ENCODE results near the gene DLG4.
"Not testable (repeated sequence)": the region's sequence is repeated elsewhere in the genome, so short reads cannot be mapped to it uniquely, and the experiment has no call there.

DLG4 gene

DNA sequence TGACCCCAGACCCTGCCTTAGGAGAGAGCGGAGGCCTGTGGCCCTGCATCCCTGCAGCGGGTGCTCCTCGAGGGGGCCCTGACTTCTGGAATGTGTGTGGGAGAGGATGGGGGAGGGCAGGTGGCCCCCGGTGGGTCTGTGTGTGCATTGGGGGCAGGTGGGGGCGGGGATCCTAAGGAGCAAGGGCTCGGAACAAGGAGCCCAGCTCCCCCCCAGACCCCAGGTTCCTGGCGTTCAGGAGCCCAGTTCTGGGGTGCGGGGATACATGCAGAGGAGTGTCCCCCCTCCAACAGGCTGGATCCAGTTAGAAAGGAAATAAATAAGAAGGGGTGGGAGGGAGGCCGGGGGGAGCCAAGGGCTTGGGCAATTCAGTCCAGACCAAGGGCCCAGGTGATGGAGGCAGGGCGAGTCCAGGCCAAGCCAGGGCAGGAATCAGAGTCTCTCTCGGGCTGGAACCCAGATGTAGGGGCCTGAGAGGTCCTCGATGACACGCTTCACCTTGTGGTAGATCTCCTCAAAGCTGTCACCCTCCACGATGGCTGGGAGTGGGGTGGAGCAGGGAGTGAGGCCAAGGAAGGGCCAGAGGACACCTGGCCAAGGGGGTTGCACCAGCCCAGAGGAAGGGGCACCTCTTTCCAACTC is 29.2 kb downstream of the DLG4 start:
- in situ Hi-C loops (cut with MboI; ENCODE audit: low sequenced_read_pairs), result no loop called here

GRCh38 chr17:7186241-7186640 is 33.4 kb downstream of the DLG4 start:
- in situ Hi-C loops (cut with MboI; ENCODE audit: low sequenced_read_pairs), result no loop called here

- in situ Hi-C loops (cut with MboI; ENCODE audit: low sequenced_read_pairs), result no loop called here
Observed at GRCh38 chr17:7184647-7185046, 35.0 kb downstream of the DLG4 start.

DNA sequence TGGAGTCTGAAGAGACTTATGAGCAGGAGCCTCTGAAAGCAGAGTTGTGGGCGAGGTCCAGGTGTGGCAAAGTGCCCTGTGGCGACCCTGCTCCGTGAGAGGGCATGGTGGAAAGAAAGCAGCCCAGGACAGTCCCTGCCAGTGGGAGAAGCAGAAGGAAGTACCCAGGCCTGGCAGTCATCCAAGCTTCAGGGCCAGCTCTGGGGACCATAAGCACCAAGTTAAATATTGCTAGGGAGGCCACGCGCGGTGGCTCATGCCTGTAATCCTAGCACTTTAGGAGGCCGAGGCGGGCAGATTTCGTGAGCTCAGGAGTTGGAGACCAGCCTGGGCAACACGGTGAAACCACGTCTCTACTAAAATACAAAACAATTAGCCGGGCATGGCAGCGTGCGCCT is 35.5 kb downstream of the DLG4 start:
- in situ Hi-C loops (cut with MboI; ENCODE audit: low sequenced_read_pairs), result no loop called here

DNA sequence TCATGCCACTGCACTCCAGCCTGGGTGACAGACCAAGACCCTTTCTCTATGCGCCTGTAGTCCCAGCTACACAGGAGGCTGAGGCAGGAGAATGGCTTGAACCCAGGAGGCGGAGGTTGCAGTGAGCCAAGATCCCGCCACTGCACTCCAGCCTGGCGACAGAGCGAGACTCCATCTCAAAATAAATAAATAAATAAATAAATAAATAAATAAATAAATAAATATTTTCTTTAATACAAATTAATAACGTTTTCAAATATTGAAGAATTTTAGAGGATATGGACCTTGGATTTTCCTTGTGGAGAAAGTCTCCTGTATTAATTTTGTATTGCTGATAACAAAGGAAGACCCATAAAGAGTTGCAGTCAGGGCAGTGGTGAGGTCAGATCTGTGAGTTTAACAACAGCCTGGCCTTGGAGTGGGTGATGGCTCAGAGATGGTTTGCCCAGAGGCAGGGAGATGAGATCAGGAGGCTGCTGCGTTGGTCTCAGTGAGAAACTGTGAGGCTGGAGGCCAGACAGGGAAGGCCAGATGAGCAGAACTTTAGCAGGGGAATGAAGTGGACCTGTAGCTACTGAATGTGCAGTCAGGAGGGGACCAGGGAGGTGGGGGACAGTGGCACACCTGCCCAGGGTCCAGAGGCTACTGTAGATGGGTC is 36.1 kb downstream of the DLG4 start:
- in situ Hi-C loops (cut with MboI; ENCODE audit: low sequenced_read_pairs), result no loop called here

- in situ Hi-C loops (cut with MboI; ENCODE audit: low sequenced_read_pairs), result not testable (repeated sequence)
Observed at GRCh38 chr17:7182101-7182500, 37.5 kb downstream of the DLG4 start.

DNA sequence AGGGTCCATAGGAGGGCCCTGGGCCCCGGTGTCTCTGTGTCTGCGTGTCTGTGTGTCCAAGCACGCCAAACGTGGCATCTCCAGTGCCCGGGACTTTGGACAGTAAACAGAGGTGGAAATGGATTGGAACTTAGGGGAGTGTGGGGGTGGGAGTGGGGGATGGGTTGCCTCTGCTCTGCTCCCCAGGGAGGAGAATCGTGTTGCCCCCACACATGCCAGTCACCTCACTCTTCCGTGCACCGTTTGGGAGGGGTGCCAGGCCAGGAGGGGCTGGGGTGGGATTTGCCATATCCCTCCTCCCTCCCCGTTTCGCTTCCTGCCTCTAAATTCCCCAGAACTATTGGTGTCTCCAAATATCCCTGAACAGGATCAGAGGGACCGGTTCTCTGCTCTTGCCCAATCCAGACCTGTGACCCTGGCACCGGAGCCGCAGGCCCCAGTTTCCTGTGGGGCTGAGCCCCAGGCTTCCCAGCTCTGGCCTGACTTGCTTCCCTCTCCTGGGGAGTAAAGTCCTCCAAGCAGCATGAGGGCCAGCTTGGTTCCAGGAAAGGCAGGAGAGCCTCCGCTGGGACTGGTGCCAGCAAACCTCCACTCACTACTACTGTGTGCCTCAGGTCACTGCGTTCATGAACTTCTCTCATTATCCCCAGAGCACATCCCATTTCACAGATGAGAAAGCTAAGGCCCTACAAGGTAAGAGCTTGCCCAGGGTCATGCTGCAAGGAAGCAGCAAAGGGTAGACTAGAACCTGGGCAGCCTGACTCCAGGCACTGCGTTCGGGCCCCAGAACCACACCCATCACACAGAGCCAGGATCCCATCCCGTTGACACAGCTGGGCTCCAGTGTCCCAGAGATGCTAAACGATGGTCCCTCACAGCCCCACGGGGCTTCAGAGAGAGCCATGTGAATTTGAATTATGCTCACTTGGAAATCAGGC is 40.0 kb downstream of the DLG4 start, which contains the start of gene ASGR1:
TSS of gene ASGR1 (minus strand) at position 54 of the 938 bp plus-strand sequence. CDS start 807 bp downstream, outside the sequence.
- in situ Hi-C loops (cut with MboI; ENCODE audit: low sequenced_read_pairs), result no loop called here

- in situ Hi-C loops (cut with MboI; ENCODE audit: low sequenced_read_pairs), result no loop called here
Observed at GRCh38 chr17:7178973-7179316, 40.7 kb downstream of the DLG4 start.

DNA sequence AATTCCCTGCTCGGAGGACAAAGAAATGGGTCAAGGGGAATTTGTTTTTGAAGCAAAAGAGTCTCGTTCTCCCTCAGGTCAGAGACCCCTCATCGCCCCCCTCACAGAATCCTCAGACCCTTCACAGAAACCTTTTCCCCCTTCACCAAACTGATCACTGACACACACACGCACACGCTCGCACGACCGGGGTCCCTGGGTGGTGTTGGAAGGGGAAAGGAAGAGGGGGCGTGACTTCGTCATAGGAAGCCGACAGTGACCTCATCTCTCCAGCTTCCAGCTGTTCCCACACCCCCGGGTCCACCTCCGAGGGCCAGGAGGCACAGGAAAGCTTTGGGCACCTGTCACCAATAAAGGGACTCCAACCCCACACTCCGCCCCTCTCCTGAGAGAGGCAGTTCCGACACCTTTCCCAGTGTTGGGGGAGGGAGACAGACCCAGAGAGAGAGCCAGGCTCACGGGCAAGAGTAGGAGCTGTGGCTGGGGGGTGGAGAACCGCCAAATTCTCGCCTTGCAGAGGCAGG is 41.6 kb downstream of the DLG4 start:
- in situ Hi-C loops (cut with MboI; ENCODE audit: low sequenced_read_pairs), result no loop called here

DNA sequence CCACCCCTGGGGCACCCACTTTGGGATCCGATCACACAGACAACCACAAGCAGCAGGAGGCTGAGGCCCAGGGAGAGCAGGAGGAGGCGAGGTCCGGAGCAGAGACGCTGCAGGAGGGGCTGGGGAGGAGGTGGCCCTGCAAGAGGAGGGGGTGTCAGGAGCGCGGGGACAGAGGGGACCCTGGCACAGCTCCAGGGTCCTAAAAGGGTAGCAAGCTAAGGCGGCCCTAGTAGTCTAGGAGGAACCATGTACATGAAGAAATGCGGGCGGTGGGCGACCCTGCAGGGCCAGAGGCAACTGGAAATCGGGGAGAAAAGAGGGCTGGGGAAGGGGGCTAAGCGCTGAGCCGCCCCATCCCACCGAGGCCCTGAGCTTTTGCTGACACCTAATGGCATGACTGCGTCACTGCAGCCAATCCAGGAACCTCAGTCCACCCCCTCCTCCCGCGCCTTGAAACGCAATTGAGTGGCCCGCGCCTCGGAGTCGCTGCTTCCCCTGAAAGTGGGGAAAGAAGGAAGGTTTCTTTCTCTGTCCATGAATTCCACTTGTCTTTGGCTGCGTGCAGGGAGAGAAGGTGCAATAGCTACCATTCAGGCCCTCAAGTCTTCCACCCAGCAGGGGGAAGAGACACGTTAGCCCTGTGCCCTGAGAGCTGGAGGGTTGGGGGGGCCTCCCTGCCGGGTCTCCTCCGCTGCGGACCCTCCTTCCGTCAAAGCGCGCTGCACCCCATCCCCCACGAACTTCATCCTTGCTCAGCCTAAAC is 42.3 kb downstream of the DLG4 start:
- in situ Hi-C loops (cut with MboI; ENCODE audit: low sequenced_read_pairs), result no loop called here

- in situ Hi-C loops (cut with MboI; ENCODE audit: low sequenced_read_pairs), result no loop called here
Observed at GRCh38 chr17:7176841-7177190, 42.8 kb downstream of the DLG4 start.

GRCh38 chr17:7176107-7176840 is 43.4 kb downstream of the DLG4 start:
- in situ Hi-C loops (cut with MboI; ENCODE audit: low sequenced_read_pairs), result no loop called here

DNA sequence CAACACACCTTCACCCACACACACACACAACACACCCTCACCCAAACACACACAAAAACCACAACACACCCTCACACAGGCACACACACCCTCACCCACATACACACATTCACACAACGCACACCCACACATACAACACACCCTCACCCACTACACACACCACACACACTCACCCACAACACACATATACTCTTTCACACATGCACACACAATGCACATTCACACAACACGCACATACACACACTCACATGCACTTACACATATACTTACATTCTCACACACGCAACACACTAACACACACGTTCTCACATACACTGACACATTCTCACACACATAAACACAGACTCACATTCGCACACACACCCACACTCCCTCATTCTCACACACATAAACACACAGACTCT is 44.3 kb downstream of the DLG4 start:
- in situ Hi-C loops (cut with MboI; ENCODE audit: low sequenced_read_pairs), result no loop called here

GRCh38 chr17:7174603-7175326 is 44.9 kb downstream of the DLG4 start:
- in situ Hi-C loops (cut with MboI; ENCODE audit: low sequenced_read_pairs), result no loop called here

- in situ Hi-C loops (cut with MboI; ENCODE audit: low sequenced_read_pairs), result no loop called here
Observed at GRCh38 chr17:7173687-7174602, 45.7 kb downstream of the DLG4 start.

GRCh38 chr17:7172522-7173191 is 47.0 kb downstream of the DLG4 start:
- in situ Hi-C loops (cut with MboI; ENCODE audit: low sequenced_read_pairs), result not testable (repeated sequence)

- in situ Hi-C loops (cut with MboI; ENCODE audit: low sequenced_read_pairs), result not testable (repeated sequence)
Observed at GRCh38 chr17:7169565-7169908, 50.1 kb downstream of the DLG4 start.
